Astrocyte (in vitro differentiated cells and primary cell): Measurements from ENCODE around the gene NAP1L4. TPM values are rescaled to one million over a fixed set of nuclear protein-coding genes. Genes with fewer than 3 reads are reported as not detected.

ENCODE experiments used
- DNase-seq: peaks from one replicate; pipeline ENCODE4 v3.0.0-alpha.2; 2010; ENCODE audit warnings: low read depth
- FAIRE-seq: peaks from 2 replicates; lab custom pipeline; 2011; peaks lifted over from hg19 to GRCh38; lab: Jason Lieb, UNC
- H2AFZ ChIP-seq: 2 replicates; pipeline ENCODE4 v1.6.0; 2012; ENCODE audit warnings: low read depth, low read length, inconsistent platforms
- H3K27ac ChIP-seq: 2 replicates; pipeline ENCODE4 v1.5.1; 2011; ENCODE audit warnings: low read depth, low read length, inconsistent platforms
- H3K27me3 ChIP-seq: 2 replicates; pipeline ENCODE4 v1.6.0; 2011; ENCODE audit warnings: low read length, inconsistent platforms; ENCODE audit not compliant: insufficient read depth
- H3K36me3 ChIP-seq: 2 replicates; pipeline ENCODE4 v1.5.1; 2011; ENCODE audit warnings: low read length, inconsistent platforms; ENCODE audit not compliant: insufficient read depth
- H3K4me1 ChIP-seq: 2 replicates; pipeline ENCODE4 v1.5.1; 2011; ENCODE audit warnings: low read length, inconsistent platforms; ENCODE audit not compliant: insufficient read depth
- H3K4me2 ChIP-seq: 2 replicates; pipeline ENCODE4 v1.6.0; 2012; ENCODE audit warnings: low read length, inconsistent platforms
- H3K4me3 ChIP-seq: 2 replicates; pipeline ENCODE4 v1.5.1; 2011; ENCODE audit warnings: low read depth, mild to moderate bottlenecking, low read length, inconsistent platforms; ENCODE audit not compliant: insufficient read depth
- H3K79me2 ChIP-seq: 2 replicates; pipeline ENCODE4 v1.6.0; 2012; ENCODE audit warnings: mild to moderate bottlenecking, low read length, inconsistent platforms; ENCODE audit not compliant: insufficient read depth
- H3K9ac ChIP-seq: 2 replicates; pipeline ENCODE4 v1.6.0; 2012; ENCODE audit warnings: mild to moderate bottlenecking, low read length, inconsistent platforms
- H3K9me3 ChIP-seq: 2 replicates; pipeline ENCODE4 v1.5.1; 2012; ENCODE audit warnings: low read depth, mild to moderate bottlenecking, low read length, inconsistent platforms; ENCODE audit not compliant: insufficient read depth
- H4K20me1 ChIP-seq: 2 replicates; pipeline ENCODE4 v1.6.0; 2012; ENCODE audit warnings: low read length, inconsistent platforms; ENCODE audit not compliant: insufficient read depth
- H3K27ac Mint-ChIP-seq: one replicate; pipeline ENCODE4 v1.8.0; 2021; ENCODE audit warnings: mild to moderate bottlenecking, mixed read lengths; ENCODE audit not compliant: unreplicated experiment
- H3K27me3 Mint-ChIP-seq: one replicate; pipeline ENCODE4 v1.8.0; 2021; ENCODE audit warnings: low read depth, mixed read lengths; ENCODE audit not compliant: unreplicated experiment
- H3K36me3 Mint-ChIP-seq: one replicate; pipeline ENCODE4 v1.8.0; 2021; ENCODE audit warnings: low read depth, mixed read lengths; ENCODE audit not compliant: unreplicated experiment
- H3K4me1 Mint-ChIP-seq: one replicate; pipeline ENCODE4 v1.8.0; 2021; ENCODE audit warnings: low read depth, mixed read lengths; ENCODE audit not compliant: unreplicated experiment
- H3K4me3 Mint-ChIP-seq: one replicate; pipeline ENCODE4 v1.8.0; 2021; ENCODE audit warnings: mild to moderate bottlenecking, moderate library complexity, mixed read lengths; ENCODE audit not compliant: unreplicated experiment
- H3K9me3 Mint-ChIP-seq: one replicate; pipeline ENCODE4 v1.8.0; 2021; ENCODE audit warnings: mild to moderate bottlenecking, mixed read lengths; ENCODE audit not compliant: unreplicated experiment
- CTCF ChIP-seq: IDR thresholded peaks from 2 replicates; pipeline ENCODE4 v1.5.1; 2011; ENCODE audit warnings: low read depth, mild to moderate bottlenecking, inconsistent platforms, low read length, moderate library complexity; ENCODE audit not compliant: insufficient read depth
- EZH2 ChIP-seq: IDR thresholded peaks from 2 replicates; pipeline ENCODE4 v1.6.1; 2012; ENCODE audit warnings: mild to moderate bottlenecking, low read length, inconsistent platforms; ENCODE audit not compliant: insufficient read depth
- total RNA-seq: library from RNA; stranded (reverse); gene quantifications from 2 replicates; pipeline ENCODE4 v1.2.1, GENCODE V29; 2021

NAP1L4 gene
- total RNA-seq, 1 donor from 2014 or later: 153 TPM

- Histone ChIP-seq H4K20me1 (peaks cover 22% of the 10 kb centered on the region), H3K27ac (no peak overlapping the region), H3K4me2 (no peak overlapping the region), H3K27me3 (no peaks in the 10 kb centered on the region), H2AFZ (no peak overlapping the region), H3K4me3 (no peak overlapping the region), H3K9ac (no peak overlapping the region), H3K9me3 (no peaks in the 10 kb centered on the region), H3K36me3 (no peaks in the 10 kb centered on the region), H3K79me2 (peaks cover 14% of the 10 kb centered on the region), H3K4me1 (peaks cover 3% of the 10 kb centered on the region)
- Mint-ChIP-seq H3K4me3 (no peak overlapping the region), H3K9me3 (no peaks in the 10 kb centered on the region), H3K27ac (no peak overlapping the region), H3K27me3 (peaks cover 3% of the 10 kb centered on the region), H3K4me1 (no peaks in the 10 kb centered on the region), H3K36me3 (no peaks in the 10 kb centered on the region)
- no peak for TF ChIP-seq EZH2
- no peak for TF ChIP-seq CTCF
- DNase-seq (no peak), FAIRE-seq (no peak)
Measured at GRCh38 chr11:2921742-2922493, 70.2 kb downstream of the NAP1L4 start.

GRCh38 chr11:2921261-2921660 lies 70.9 kb downstream of the NAP1L4 start:
- Mint-ChIP-seq H3K4me1 (no peaks in the 10 kb centered on the region), H3K9me3 (no peaks in the 10 kb centered on the region), H3K36me3 (no peaks in the 10 kb centered on the region), H3K27me3 (peaks cover 3% of the 10 kb centered on the region), H3K4me3 (no peak overlapping the region), H3K27ac (no peak overlapping the region)
- H3K27me3 ChIP-seq: no peaks in the 10 kb centered on the region
- no peak for DNase-seq
- H3K4me2 ChIP-seq: no peak overlapping the region
- H2AFZ ChIP-seq: no peak overlapping the region
- peaks cover 16% of the 10 kb centered on the region for H4K20me1 ChIP-seq
- H3K27ac ChIP-seq: no peak overlapping the region
- H3K4me1 ChIP-seq: no peaks in the 10 kb centered on the region
- no peak for FAIRE-seq
- H3K9me3 ChIP-seq: no peaks in the 10 kb centered on the region
- no peak for TF ChIP-seq CTCF
- TF ChIP-seq EZH2: no peak
- no peak overlapping the region for H3K9ac ChIP-seq
- no peak overlapping the region for H3K4me3 ChIP-seq
- H3K79me2 ChIP-seq: peaks cover 8% of the 10 kb centered on the region
- no peaks in the 10 kb centered on the region for H3K36me3 ChIP-seq

GRCh38 chr11:2920343-2920742 lies 71.8 kb downstream of the NAP1L4 start:
- DNase-seq (no peak), FAIRE-seq (no peak)
- H3K79me2 ChIP-seq: peaks cover 7% of the 10 kb centered on the region
- TF ChIP-seq EZH2 (no peak), CTCF (no peak)
- no peaks in the 10 kb centered on the region for H3K4me1 ChIP-seq
- H3K4me3 Mint-ChIP-seq: no peak overlapping the region
- no peak overlapping the region for H3K9ac ChIP-seq
- no peaks in the 10 kb centered on the region for H3K27me3 ChIP-seq
- H3K27me3 Mint-ChIP-seq: peaks cover 3% of the 10 kb centered on the region
- no peak overlapping the region for H3K27ac ChIP-seq
- H3K36me3 ChIP-seq: no peaks in the 10 kb centered on the region
- peaks cover 10% of the 10 kb centered on the region for H4K20me1 ChIP-seq
- H3K4me2 ChIP-seq: no peak overlapping the region
- H3K4me3 ChIP-seq: no peak overlapping the region
- no peaks in the 10 kb centered on the region for H3K36me3 Mint-ChIP-seq
- no peaks in the 10 kb centered on the region for H3K9me3 Mint-ChIP-seq
- no peak overlapping the region for H2AFZ ChIP-seq
- H3K27ac Mint-ChIP-seq: no peak overlapping the region
- no peaks in the 10 kb centered on the region for H3K9me3 ChIP-seq
- H3K4me1 Mint-ChIP-seq: no peaks in the 10 kb centered on the region
